Epithelial cell of esophagus (primary cell): ENCODE results near the gene KAZALD1.
"Not testable (repeated sequence)": the region's sequence is repeated elsewhere in the genome, so short reads cannot be mapped to it uniquely, and the experiment has no call there.

Experiments used
- DNase-seq: peaks from one replicate; pipeline ENCODE4 v3.0.0; 2010; ENCODE audit warnings: low read depth
- H3K4me3 ChIP-seq: 2 replicates; pipeline ENCODE4 v1.5.1; 2011; ENCODE audit warnings: mild to moderate bottlenecking, low read length, control low read depth
- CTCF ChIP-seq: IDR thresholded peaks from 2 replicates; pipeline ENCODE4 v1.5.1; 2011; ENCODE audit warnings: low read depth, mild to moderate bottlenecking, low read length, control low read depth, inconsistent platforms; ENCODE audit not compliant: insufficient read depth; ENCODE audit errors: missing control alignments

The KAZALD1 gene

GRCh38 chr10:101031128-101031795, 30.5 kb upstream of the KAZALD1 start, which contains the start of the genes PDZD7 and SFXN3:
Gene PDZD7 (minus strand): TSS chr10:101031129. CDS start chr10:101030219, 910 bp downstream.
Gene SFXN3 (plus strand): TSS chr10:101031234. CDS start chr10:101034695, 3,461 bp downstream.
- H3K4me3 ChIP-seq: peak within 1 kb of the TSS; percentile 71
- peak; percentile 96 for DNase-seq
- no peak for TF ChIP-seq CTCF

- TF ChIP-seq CTCF: no peak
- DNase-seq: peak; percentile 58
- H3K4me3 ChIP-seq: peak overlapping the region; percentile 71
These were observed 29.8 kb upstream of the KAZALD1 start for GRCh38 chr10:101031796-101032636.

GRCh38 chr10:101032637-101033224, 29.1 kb upstream of the KAZALD1 start:
- no peak for TF ChIP-seq CTCF
- peak; percentile 75 for DNase-seq
- H3K4me3 ChIP-seq: peak overlapping the region; percentile 71

- H3K4me3 ChIP-seq: peak overlapping the region; percentile 71
- no peak for TF ChIP-seq CTCF
- DNase-seq: no peak
These were observed 28.5 kb upstream of the KAZALD1 start for GRCh38 chr10:101033276-101033675.

- H3K4me3 ChIP-seq, DNase-seq: not testable (repeated sequence)
These were observed 27.4 kb upstream of the KAZALD1 start for GRCh38 chr10:101034404-101034803.

- no peak for DNase-seq
- no peak overlapping the region for H3K4me3 ChIP-seq
- TF ChIP-seq CTCF: no peak
These were observed 26.5 kb upstream of the KAZALD1 start for GRCh38 chr10:101035314-101035713.
